SU-DHL-6 (cell line): ENCODE measurements around the gene KLHL34.

Experiments used
- H2AFZ ChIP-seq: fragments of 200-600 bp; sonication (generic); 2 replicates; pipeline ENCODE4 v1.6.1; 2014; ENCODE audit warnings: low read depth, mild to moderate bottlenecking, moderate library complexity, mixed read lengths, antibody characterized with exemption, low read length; ENCODE audit not compliant: severe bottlenecking
- H3F3A ChIP-seq: fragments of 200-600 bp; shearing (Covaris generic); 2 replicates; pipeline ENCODE4 v1.6.0; 2016; ENCODE audit warnings: antibody characterized with exemption, mild to moderate bottlenecking; ENCODE audit not compliant: insufficient read depth
- H3K27ac ChIP-seq: fragments of 200-600 bp; sonication (generic); 2 replicates; pipeline ENCODE4 v1.5.1; 2016; ENCODE audit warnings: low read depth, mild to moderate bottlenecking, low read length, moderate library complexity, mixed read lengths
- H3K27me3 ChIP-seq: fragments of 200-600 bp; sonication (generic), shearing (Covaris generic); 2 replicates; pipeline ENCODE4 v1.6.0; 2014; ENCODE audit warnings: mild to moderate bottlenecking, low read length
- H3K36me3 ChIP-seq: fragments of 200-600 bp; sonication (generic); 2 replicates; pipeline ENCODE4 v1.6.1; 2014; ENCODE audit warnings: mild to moderate bottlenecking, low read length, mixed read lengths
- H3K4me2 ChIP-seq: fragments of 300-600, 200-600 bp; shearing (Covaris generic), sonication (generic); 2 replicates; pipeline ENCODE4 v1.6.0; 2014; ENCODE audit warnings: low read length, low read depth, mild to moderate bottlenecking; ENCODE audit not compliant: poor library complexity, severe bottlenecking
- H3K4me3 ChIP-seq: fragments of 200-600 bp; sonication (generic); 2 replicates; pipeline ENCODE4 v1.5.1; 2014; ENCODE audit warnings: antibody characterized with exemption, low read length, mild to moderate bottlenecking, mixed read lengths; ENCODE audit not compliant: insufficient read depth, poor library complexity, severe bottlenecking
- H3K79me2 ChIP-seq: fragments of 200-600 bp; sonication (generic); 2 replicates; pipeline ENCODE4 v1.6.1; 2014; ENCODE audit warnings: mild to moderate bottlenecking, low read length, moderate library complexity; ENCODE audit not compliant: insufficient read depth
- H3K9ac ChIP-seq: fragments of 200-600 bp; sonication (generic); 2 replicates; pipeline ENCODE4 v1.7.0; 2014; ENCODE audit warnings: mild to moderate bottlenecking, low read length
- H3K9me2 ChIP-seq: fragments of 200-600 bp; sonication (generic); replicated peaks from 2 replicates; pipeline ENCODE4 v1.6.1; 2014; ENCODE audit warnings: low read length; ENCODE audit not compliant: insufficient read depth
- H3K9me3 ChIP-seq: fragments of 200-600 bp; sonication (generic); 2 replicates; pipeline ENCODE4 v1.6.1; 2014; ENCODE audit warnings: low read length, mixed read lengths; ENCODE audit not compliant: insufficient read depth
- H4K20me1 ChIP-seq: fragments of 200-600 bp; sonication (generic); 2 replicates; pipeline ENCODE4 v1.6.1; 2014; ENCODE audit warnings: low read depth, mild to moderate bottlenecking, antibody characterized with exemption, low read length, moderate library complexity, mixed read lengths
- EZH2phosphoT487 ChIP-seq: fragments of 200-600 bp; sonication (generic), shearing (Covaris generic); conservative IDR thresholded peaks from 2 replicates; pipeline ENCODE4 v1.6.1; 2018; ENCODE audit warnings: mild to moderate bottlenecking, antibody characterized with exemption, low read length, moderate library complexity, mixed read lengths
- TF ChIP-seq, protein P1 (sequence below): fragments of 200-600 bp; sonication (generic); IDR thresholded peaks from one replicate; pipeline ENCODE4 v1.5.1; 2017; ENCODE audit warnings: antibody characterized with exemption, mild to moderate bottlenecking, low read length, moderate library complexity; ENCODE audit not compliant: insufficient read depth, poor library complexity, severe bottlenecking

KLHL34 gene

GRCh38 chrX:21700967-21701366 is 42.8 kb upstream of the KLHL34 start:
- Histone ChIP-seq H3K4me2 (no peak overlapping the region), H4K20me1 (no peaks in the 10 kb centered on the region), H3F3A (no peaks in the 10 kb centered on the region), H3K79me2 (no peaks in the 10 kb centered on the region), H3K4me3 (no peak overlapping the region), H3K9ac (no peak overlapping the region), H3K27ac (no peak overlapping the region), H3K9me2 (no peaks in the 10 kb centered on the region), H3K27me3 (no peaks in the 10 kb centered on the region), H3K9me3 (no peaks in the 10 kb centered on the region), H3K36me3 (no peaks in the 10 kb centered on the region), H2AFZ (no peak overlapping the region)
- TF ChIP-seq EZH2phosphoT487 = no peak
- TF ChIP-seq, protein P1, sequence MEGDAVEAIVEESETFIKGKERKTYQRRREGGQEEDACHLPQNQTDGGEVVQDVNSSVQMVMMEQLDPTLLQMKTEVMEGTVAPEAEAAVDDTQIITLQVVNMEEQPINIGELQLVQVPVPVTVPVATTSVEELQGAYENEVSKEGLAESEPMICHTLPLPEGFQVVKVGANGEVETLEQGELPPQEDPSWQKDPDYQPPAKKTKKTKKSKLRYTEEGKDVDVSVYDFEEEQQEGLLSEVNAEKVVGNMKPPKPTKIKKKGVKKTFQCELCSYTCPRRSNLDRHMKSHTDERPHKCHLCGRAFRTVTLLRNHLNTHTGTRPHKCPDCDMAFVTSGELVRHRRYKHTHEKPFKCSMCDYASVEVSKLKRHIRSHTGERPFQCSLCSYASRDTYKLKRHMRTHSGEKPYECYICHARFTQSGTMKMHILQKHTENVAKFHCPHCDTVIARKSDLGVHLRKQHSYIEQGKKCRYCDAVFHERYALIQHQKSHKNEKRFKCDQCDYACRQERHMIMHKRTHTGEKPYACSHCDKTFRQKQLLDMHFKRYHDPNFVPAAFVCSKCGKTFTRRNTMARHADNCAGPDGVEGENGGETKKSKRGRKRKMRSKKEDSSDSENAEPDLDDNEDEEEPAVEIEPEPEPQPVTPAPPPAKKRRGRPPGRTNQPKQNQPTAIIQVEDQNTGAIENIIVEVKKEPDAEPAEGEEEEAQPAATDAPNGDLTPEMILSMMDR = no peak

- no peaks in the 10 kb centered on the region for H3K36me3 ChIP-seq
- H3K9me2 ChIP-seq = no peaks in the 10 kb centered on the region
- no peaks in the 10 kb centered on the region for H3K27me3 ChIP-seq
- no peaks in the 10 kb centered on the region for H3F3A ChIP-seq
- TF ChIP-seq, protein P1 = no peak
- TF ChIP-seq EZH2phosphoT487 = no peak
- H3K27ac ChIP-seq = no peak overlapping the region
- H3K9me3 ChIP-seq = no peaks in the 10 kb centered on the region
- H3K9ac ChIP-seq = no peak overlapping the region
- no peaks in the 10 kb centered on the region for H4K20me1 ChIP-seq
- no peak overlapping the region for H3K4me2 ChIP-seq
- H3K79me2 ChIP-seq = no peaks in the 10 kb centered on the region
- no peak overlapping the region for H2AFZ ChIP-seq
- H3K4me3 ChIP-seq = no peak overlapping the region
Measured at GRCh38 chrX:21700275-21700674, 42.1 kb upstream of the KLHL34 start.

DNA sequence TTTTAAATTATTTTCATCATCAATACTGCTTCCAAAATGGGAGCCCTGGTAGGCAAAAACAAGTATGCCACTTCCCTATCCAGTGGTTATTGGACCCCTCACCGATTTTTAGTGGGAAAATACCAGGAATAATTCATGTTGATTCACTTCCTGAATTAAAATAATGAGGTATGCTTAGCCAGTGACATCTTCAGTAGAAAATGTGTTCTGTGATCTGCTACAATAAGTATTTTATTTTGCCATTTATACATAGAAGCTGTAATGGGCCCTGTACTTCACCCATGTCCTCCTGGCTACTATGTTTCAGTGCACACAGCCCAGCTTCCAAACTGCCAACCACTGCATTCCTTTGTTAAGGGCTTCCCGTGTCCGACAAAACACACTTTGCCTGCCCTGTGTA is 41.0 kb upstream of the KLHL34 start:
- no peaks in the 10 kb centered on the region for H3K27me3 ChIP-seq
- no peak overlapping the region for H3K27ac ChIP-seq
- no peaks in the 10 kb centered on the region for H4K20me1 ChIP-seq
- no peak overlapping the region for H3K9ac ChIP-seq
- no peaks in the 10 kb centered on the region for H3K79me2 ChIP-seq
- H3K36me3 ChIP-seq = no peaks in the 10 kb centered on the region
- TF ChIP-seq, protein P1 = no peak
- no peak for TF ChIP-seq EZH2phosphoT487
- H3K4me2 ChIP-seq = no peak overlapping the region
- H2AFZ ChIP-seq = no peak overlapping the region
- H3F3A ChIP-seq = no peaks in the 10 kb centered on the region
- H3K4me3 ChIP-seq = no peak overlapping the region
- no peaks in the 10 kb centered on the region for H3K9me2 ChIP-seq
- no peaks in the 10 kb centered on the region for H3K9me3 ChIP-seq

- no peak overlapping the region for H3K4me3 ChIP-seq
- H3K36me3 ChIP-seq = no peaks in the 10 kb centered on the region
- no peaks in the 10 kb centered on the region for H3K27me3 ChIP-seq
- no peaks in the 10 kb centered on the region for H4K20me1 ChIP-seq
- no peak overlapping the region for H3K4me2 ChIP-seq
- H3K9me2 ChIP-seq = no peaks in the 10 kb centered on the region
- TF ChIP-seq, protein P1 = no peak
- no peak for TF ChIP-seq EZH2phosphoT487
- H3F3A ChIP-seq = no peaks in the 10 kb centered on the region
- no peaks in the 10 kb centered on the region for H3K79me2 ChIP-seq
- no peak overlapping the region for H3K9ac ChIP-seq
- no peak overlapping the region for H3K27ac ChIP-seq
- H3K9me3 ChIP-seq = no peaks in the 10 kb centered on the region
- no peak overlapping the region for H2AFZ ChIP-seq
Measured at GRCh38 chrX:21698272-21698671, 40.1 kb upstream of the KLHL34 start.
